HG03575 (cell line): ENCODE data around the gene CNGB1.
"Not testable (repeated sequence)": the region's sequence is repeated elsewhere in the genome, so short reads cannot be mapped to it uniquely, and the experiment has no call there.

Experiments
- ATAC-seq: cut with Tn5 transposase; IDR thresholded peaks from one replicate; pipeline ENCODE4 v1.9.1; 2021; ENCODE audit not compliant: unreplicated experiment, insufficient number of reproducible peaks, low FRiP score; ENCODE audit errors: extremely low read depth

CNGB1 gene

GRCh38 chr16:57941016-57941664 is 29.8 kb downstream of the CNGB1 start:
- no peak for ATAC-seq

- no peak for ATAC-seq
Measured at GRCh38 chr16:57940382-57940966, 30.5 kb downstream of the CNGB1 start.

GRCh38 chr16:57939872-57940224 is 31.1 kb downstream of the CNGB1 start:
- no peak for ATAC-seq

GRCh38 chr16:57938936-57939871 is 31.7 kb downstream of the CNGB1 start:
- no peak for ATAC-seq

GRCh38 chr16:57938484-57938883 is 32.4 kb downstream of the CNGB1 start:
- no peak for ATAC-seq

- no peak for ATAC-seq
Measured at GRCh38 chr16:57937861-57938260, 33.1 kb downstream of the CNGB1 start.

GRCh38 chr16:57935904-57936303 is 35.0 kb downstream of the CNGB1 start:
- no peak for ATAC-seq

GRCh38 chr16:57930533-57930932 is 40.4 kb downstream of the CNGB1 start:
- no peak for ATAC-seq

- ATAC-seq = no peak
Measured at GRCh38 chr16:57929250-57929649, 41.7 kb downstream of the CNGB1 start.

GRCh38 chr16:57926041-57926440 is 44.9 kb downstream of the CNGB1 start:
- ATAC-seq = no peak

GRCh38 chr16:57925310-57925709 is 45.6 kb downstream of the CNGB1 start:
- no peak for ATAC-seq

GRCh38 chr16:57924514-57924913 is 46.4 kb downstream of the CNGB1 start:
- ATAC-seq = no peak

GRCh38 chr16:57923841-57924240 is 47.1 kb downstream of the CNGB1 start:
- ATAC-seq = no peak

GRCh38 chr16:57923418-57923817 is 47.5 kb downstream of the CNGB1 start:
- no peak for ATAC-seq

- no peak for ATAC-seq
Measured at GRCh38 chr16:57920880-57921229, 50.1 kb downstream of the CNGB1 start.

GRCh38 chr16:57920215-57920879 is 50.6 kb downstream of the CNGB1 start:
- no peak for ATAC-seq

GRCh38 chr16:57918994-57919393 is 51.9 kb downstream of the CNGB1 start:
- ATAC-seq = no peak

GRCh38 chr16:57918444-57918843 is 52.5 kb downstream of the CNGB1 start:
- ATAC-seq = no peak

GRCh38 chr16:57917929-57918328 is 53.0 kb downstream of the CNGB1 start:
- not testable (repeated sequence) for ATAC-seq

- ATAC-seq = not testable (repeated sequence)
Measured at GRCh38 chr16:57917489-57917888, 53.4 kb downstream of the CNGB1 start.
